KMS-11 (cell line): Measurements from ENCODE around the gene TMPRSS6.

Source experiments
- H2AFZ ChIP-seq: fragments of 200-600 bp; sonication (generic); 2 replicates; pipeline ENCODE4 v1.6.1; 2016; ENCODE audit warnings: antibody characterized with exemption, mixed run types, low read depth
- H3K27ac ChIP-seq: fragments of 200-600 bp; sonication (generic); 2 replicates; pipeline ENCODE4 v1.6.1; 2016; ENCODE audit warnings: mild to moderate bottlenecking, mixed run types
- H3K27me3 ChIP-seq: fragments of 200-600 bp; sonication (generic); 2 replicates; pipeline ENCODE4 v1.6.1; 2017; ENCODE audit warnings: mild to moderate bottlenecking, low read depth, mixed run types, moderate library complexity; ENCODE audit not compliant: insufficient read depth
- H3K36me3 ChIP-seq: fragments of 200-600 bp; sonication (generic); 2 replicates; pipeline ENCODE4 v1.6.1; 2017; ENCODE audit warnings: mild to moderate bottlenecking, mixed run types; ENCODE audit not compliant: insufficient read depth
- H3K4me1 ChIP-seq: fragments of 200-600 bp; sonication (generic); 2 replicates; pipeline ENCODE4 v1.6.1; 2016; ENCODE audit warnings: mild to moderate bottlenecking, low read depth, mixed run types; ENCODE audit not compliant: poor library complexity, severe bottlenecking
- H3K4me2 ChIP-seq: fragments of 200-600 bp; sonication (generic); 2 replicates; pipeline ENCODE4 v1.7.0; 2016; ENCODE audit warnings: mild to moderate bottlenecking, mixed run types
- H3K4me3 ChIP-seq: fragments of 200-600 bp; sonication (generic); IDR thresholded peaks from 2 replicates; pipeline ENCODE4 v1.6.1; 2017; ENCODE audit warnings: low read depth, low read length, mixed read lengths; ENCODE audit not compliant: insufficient read depth
- H3K79me2 ChIP-seq: fragments of 200-600 bp; sonication (generic); 2 replicates; pipeline ENCODE4 v1.6.1; 2016; ENCODE audit warnings: low read depth, mixed run types; ENCODE audit not compliant: insufficient read depth
- H3K9ac ChIP-seq: fragments of 200-600 bp; sonication (generic); 2 replicates; pipeline ENCODE4 v1.6.1; 2016; ENCODE audit warnings: mild to moderate bottlenecking, mixed run types
- H4K20me1 ChIP-seq: fragments of 200-600 bp; sonication (generic); 2 replicates; pipeline ENCODE4 v1.6.1; 2016; ENCODE audit warnings: mild to moderate bottlenecking, mixed run types; ENCODE audit not compliant: insufficient read depth
- CTCF ChIP-seq: fragments of 200-600 bp; sonication (generic); conservative IDR thresholded peaks from 2 replicates; pipeline ENCODE4 v1.6.1; 2017; ENCODE audit warnings: low read depth, mild to moderate bottlenecking, antibody characterized with exemption, low read length, moderate library complexity, mixed read lengths

Gene TMPRSS6

GRCh38 chr22:37109242-37109917, at the start of gene TMPRSS6:
Gene TMPRSS6 (minus strand): TSS chr22:37109713. CDS start chr22:37103417, 6,296 bp downstream.
- no peaks in the 10 kb centered on the region for H3K36me3 ChIP-seq
- H2AFZ ChIP-seq = no peak within 1 kb of the TSS
- H3K27me3 ChIP-seq = peaks cover 2% of the 10 kb centered on the region; the same call in 1 of the 2 replicates
- no peaks in the 10 kb centered on the region for H3K4me1 ChIP-seq
- H3K27ac ChIP-seq = no peak within 1 kb of the TSS
- H3K4me3 ChIP-seq = no peak within 1 kb of the TSS
- H3K79me2 ChIP-seq = no peaks in the 10 kb centered on the region
- TF ChIP-seq CTCF = no peak
- no peaks in the 10 kb centered on the region for H4K20me1 ChIP-seq
- H3K9ac ChIP-seq = no peak within 1 kb of the TSS
- no peak within 1 kb of the TSS for H3K4me2 ChIP-seq

DNA sequence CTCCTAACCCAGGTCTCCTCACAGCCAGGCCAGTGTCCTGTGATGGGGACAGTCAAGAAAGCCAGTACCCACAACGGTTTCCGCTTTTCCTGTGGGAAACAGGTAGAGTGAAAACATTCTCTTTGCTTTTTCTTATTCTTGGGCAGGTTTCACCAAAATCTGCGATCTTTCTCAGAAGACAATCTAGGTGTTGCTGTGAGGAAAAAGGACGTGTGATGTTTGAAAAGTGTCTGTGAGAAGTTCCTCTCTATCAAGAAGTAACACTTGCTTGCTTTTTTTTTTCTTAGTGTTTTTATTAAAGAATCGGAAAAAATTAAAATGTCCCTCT, 49.4 kb upstream of the TMPRSS6 start:
- H3K4me1 ChIP-seq = peaks cover 30% of the 10 kb centered on the region
- no peaks in the 10 kb centered on the region for H3K27me3 ChIP-seq
- no peak overlapping the region for H3K4me3 ChIP-seq
- no peak for TF ChIP-seq CTCF
- no peak overlapping the region for H3K4me2 ChIP-seq
- no peak overlapping the region for H3K9ac ChIP-seq
- no peak overlapping the region for H3K27ac ChIP-seq
- H3K79me2 ChIP-seq = no peaks in the 10 kb centered on the region
- H4K20me1 ChIP-seq = no peaks in the 10 kb centered on the region
- H3K36me3 ChIP-seq = no peaks in the 10 kb centered on the region
- H2AFZ ChIP-seq = no peak overlapping the region

DNA sequence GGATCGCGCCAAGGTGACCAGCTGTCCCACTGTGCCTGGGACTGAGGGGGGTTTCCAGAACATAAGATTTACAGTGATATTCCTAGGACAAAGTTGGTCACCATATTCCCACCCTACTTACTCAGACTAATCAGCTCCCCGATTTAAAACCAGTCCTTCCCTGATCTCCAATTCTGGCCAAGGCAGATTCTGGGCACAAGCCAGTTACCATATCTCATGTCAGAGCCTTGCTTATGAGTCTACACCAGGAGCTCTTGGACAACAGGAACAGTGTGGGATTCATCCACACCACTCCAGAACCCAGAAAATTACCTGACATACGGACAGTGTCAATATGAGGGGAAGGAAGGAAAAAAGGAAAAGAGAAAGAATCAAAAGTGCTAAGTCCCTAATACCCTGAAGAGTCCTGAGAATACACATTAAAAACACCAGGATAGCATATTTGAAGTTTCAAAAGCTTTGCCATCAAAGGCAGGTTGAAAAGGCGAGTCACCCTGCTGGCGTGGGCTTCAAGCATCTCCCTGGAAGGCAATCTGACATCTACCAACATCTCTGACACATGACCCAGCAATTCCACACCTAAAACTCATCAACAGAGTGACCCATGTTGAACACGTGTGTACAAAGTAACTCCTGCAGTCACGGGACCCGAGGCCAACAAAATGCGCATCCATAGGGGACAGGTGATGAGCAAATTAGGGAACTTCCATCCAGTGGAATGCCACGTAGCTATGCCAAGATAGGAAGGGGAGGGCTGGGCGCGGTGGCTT, 48.2 kb upstream of the TMPRSS6 start:
- Histone ChIP-seq H3K4me1 (peaks cover 18% of the 10 kb centered on the region), H3K27me3 (no peaks in the 10 kb centered on the region), H2AFZ (no peak overlapping the region), H4K20me1 (no peaks in the 10 kb centered on the region), H3K27ac (no peak overlapping the region), H3K36me3 (no peaks in the 10 kb centered on the region), H3K79me2 (no peaks in the 10 kb centered on the region), H3K4me3 (no peak overlapping the region), H3K4me2 (no peak overlapping the region), H3K9ac (no peak overlapping the region)
- TF ChIP-seq CTCF = no peak

- Histone ChIP-seq H3K4me2 (no peak overlapping the region), H4K20me1 (no peaks in the 10 kb centered on the region), H3K27ac (no peak overlapping the region), H3K36me3 (no peaks in the 10 kb centered on the region), H3K4me3 (no peak overlapping the region), H3K79me2 (no peaks in the 10 kb centered on the region), H2AFZ (no peak overlapping the region), H3K4me1 (peaks cover 11% of the 10 kb centered on the region), H3K27me3 (no peaks in the 10 kb centered on the region), H3K9ac (no peak overlapping the region)
- TF ChIP-seq CTCF = no peak
Observed at GRCh38 chr22:37156686-37157435, 47.3 kb upstream of the TMPRSS6 start.
